ENCODE results near the gene YAP1. TPM values are rescaled to one million over a fixed set of nuclear protein-coding genes. Genes with fewer than 3 reads are reported as not detected.

Gene YAP1
- polyA plus RNA-seq, 1 donor from 2014 or later = 0.46 TPM

Other genes starting within 250 kb of the YAP1 start
- gene CEP126, start 195.4 kb upstream of the YAP1 start, polyA plus RNA-seq = 1.4 and 1.8 TPM in 2 replicates
- not detected in 2 replicates for gene ANGPTL5, start 193.9 kb upstream of the YAP1 start, polyA plus RNA-seq
- gene CFAP300, start 63.0 kb upstream of the YAP1 start, polyA plus RNA-seq = not detected in 2 replicates
- not detected in 2 replicates for gene BIRC3, start 207.0 kb downstream of the YAP1 start, polyA plus RNA-seq
- 61.7 and 68.7 TPM in 2 replicates for gene BIRC2, start 236.8 kb downstream of the YAP1 start, polyA plus RNA-seq